ENCODE data around the gene CPTP.

CPTP gene

GRCh38 chr1:1319646-1319941 is 5.0 kb upstream of the CPTP start:
- no peak for DNase-seq (ENCODE audit: low spot score)

DNA sequence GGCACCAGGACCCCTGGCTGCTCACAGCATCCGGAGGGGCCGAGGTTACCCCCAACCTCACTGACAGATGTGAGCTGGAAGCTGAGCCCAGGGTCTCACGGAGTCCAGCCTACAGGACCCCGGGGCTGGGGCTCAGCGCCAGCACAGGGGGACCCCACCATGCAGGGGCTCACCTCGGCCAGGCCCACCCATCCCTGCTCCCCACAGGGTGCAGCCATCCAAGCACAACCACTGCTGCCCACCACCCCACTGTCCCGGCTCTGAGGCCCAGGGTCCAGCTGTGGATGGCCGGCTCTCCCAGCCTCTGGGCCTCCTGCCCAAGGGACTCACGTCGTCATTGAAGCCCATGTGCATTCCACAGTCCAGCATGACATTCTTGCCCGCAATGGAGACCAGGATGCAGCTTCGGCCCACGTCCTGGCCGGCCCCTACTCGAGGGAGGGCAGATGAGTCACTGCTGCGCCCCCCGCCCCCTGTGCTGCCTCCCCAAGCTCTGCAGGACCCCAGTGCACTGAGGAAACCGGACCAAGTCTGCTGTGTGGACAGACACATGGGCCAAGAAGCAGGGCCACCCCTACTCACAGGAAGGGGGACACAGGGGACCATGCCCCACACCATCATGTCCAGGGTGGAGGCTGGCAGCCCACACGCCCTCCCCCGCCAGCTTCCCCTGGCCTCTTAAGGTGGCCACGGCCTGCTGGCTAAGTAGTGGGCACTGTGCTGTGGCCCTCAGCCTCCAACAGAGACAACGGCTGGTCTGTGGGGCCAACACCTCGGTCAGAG is 3.7 kb upstream of the CPTP start:
- no peak for DNase-seq (ENCODE audit: low spot score)

- DNase-seq (ENCODE audit: low spot score), result no peak
Measured at GRCh38 chr1:1321477-1321876, 3.1 kb upstream of the CPTP start.

DNA sequence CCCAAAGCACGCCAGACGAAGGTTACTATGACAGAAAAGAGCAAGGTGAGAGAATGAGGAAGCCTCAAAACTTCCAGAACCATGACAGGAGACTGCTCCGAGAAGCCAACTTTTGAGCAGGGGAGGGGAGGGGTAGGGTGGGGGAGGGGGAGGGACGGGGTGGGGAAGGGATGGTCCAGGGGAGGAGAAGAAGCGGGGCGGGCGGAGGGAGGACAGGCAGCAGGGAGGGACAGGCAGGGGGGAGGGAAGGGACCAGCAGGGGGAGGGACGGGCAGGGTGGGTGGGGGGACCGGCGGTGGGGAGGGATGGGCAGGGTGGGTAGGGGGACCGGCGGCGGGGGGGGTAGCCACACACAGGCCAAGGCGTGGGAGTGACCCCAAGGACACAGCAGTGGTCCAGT is 2.2 kb upstream of the CPTP start:
- no peak for DNase-seq (ENCODE audit: low spot score)

- DNase-seq (ENCODE audit: low spot score), result no peak
Measured at GRCh38 chr1:1322952-1323351, 1.6 kb upstream of the CPTP start.

DNA sequence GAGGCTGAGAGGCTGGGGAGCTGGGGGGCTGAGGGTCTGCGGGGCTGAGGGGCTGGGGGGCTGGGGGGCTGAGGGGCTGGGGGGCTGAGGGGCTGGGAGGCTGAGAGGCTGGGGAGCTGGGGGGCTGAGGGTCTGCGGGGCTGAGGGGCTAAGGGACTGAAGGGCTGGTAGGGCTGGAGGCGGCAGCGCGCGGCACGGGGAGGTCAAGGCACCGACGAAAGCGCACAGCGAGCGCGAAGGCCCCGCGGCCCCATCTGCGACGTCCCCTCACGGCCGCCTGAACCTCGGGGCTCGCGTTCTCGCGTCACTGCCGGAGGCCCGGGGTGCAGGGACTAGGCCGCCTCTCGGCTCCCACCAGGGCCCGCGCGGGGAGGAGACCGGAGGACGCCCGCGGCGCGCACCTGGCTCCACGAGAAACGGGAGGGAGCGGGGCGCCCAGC is 498 bp upstream of the CPTP start:
- no peak for DNase-seq (ENCODE audit: low spot score)

- DNase-seq (ENCODE audit: low spot score), result no peak
Measured at GRCh38 chr1:1325288-1326074, 879 bp downstream of the CPTP start.

GRCh38 chr1:1326075-1326605 is 1.5 kb downstream of the CPTP start:
- no peak for DNase-seq (ENCODE audit: low spot score)

- DNase-seq (ENCODE audit: low spot score), result no peak
Measured at GRCh38 chr1:1327291-1327690, 2.7 kb downstream of the CPTP start.

GRCh38 chr1:1328254-1328653 is 3.7 kb downstream of the CPTP start:
- no peak for DNase-seq (ENCODE audit: low spot score)

GRCh38 chr1:1329304-1330210 is 5.0 kb downstream of the CPTP start:
- DNase-seq (ENCODE audit: low spot score), result no peak

DNA sequence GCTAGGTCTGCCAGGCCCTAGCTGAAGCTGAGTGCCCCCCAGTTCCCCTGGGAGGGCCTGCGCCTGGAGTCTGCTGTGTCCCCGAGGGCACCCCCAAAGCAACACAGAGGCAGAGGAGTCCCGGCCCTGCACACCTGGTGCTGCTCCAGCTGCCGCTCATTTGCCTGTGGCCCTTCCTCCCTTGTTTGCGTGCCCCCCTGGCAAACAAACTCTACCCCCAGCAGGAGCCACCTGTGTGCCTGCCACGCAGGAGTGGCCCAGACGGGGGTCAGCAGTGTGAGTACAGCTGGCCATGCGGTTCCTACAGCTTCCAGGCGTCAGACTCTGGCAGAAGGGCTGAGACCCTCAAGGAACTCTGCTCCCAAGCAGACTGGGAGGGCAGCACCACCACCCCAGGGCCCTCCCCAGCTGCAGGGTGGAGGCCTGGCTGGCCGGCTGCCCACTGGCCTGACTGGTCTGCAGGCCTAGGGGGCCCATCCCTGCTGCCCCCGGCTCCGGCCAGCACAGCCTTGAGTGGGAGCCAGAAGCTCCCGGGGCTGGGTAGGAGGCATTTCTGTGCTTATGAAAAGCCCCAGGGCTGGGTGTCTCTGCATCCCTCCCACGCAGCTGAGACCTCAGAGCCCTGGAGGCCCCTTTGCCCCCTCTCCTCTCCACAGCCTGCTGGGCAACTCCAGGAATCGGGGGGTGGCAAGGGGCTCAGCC is 5.9 kb downstream of the CPTP start:
- DNase-seq (ENCODE audit: low spot score), result no peak

GRCh38 chr1:1331068-1331965 is 6.7 kb downstream of the CPTP start, which contains the start of gene TAS1R3:
TSS of gene TAS1R3 (plus strand) at chr1:1331280. CDS start at chr1:1331346, 66 bp downstream.
- DNase-seq (ENCODE audit: low spot score), result no peak

DNA sequence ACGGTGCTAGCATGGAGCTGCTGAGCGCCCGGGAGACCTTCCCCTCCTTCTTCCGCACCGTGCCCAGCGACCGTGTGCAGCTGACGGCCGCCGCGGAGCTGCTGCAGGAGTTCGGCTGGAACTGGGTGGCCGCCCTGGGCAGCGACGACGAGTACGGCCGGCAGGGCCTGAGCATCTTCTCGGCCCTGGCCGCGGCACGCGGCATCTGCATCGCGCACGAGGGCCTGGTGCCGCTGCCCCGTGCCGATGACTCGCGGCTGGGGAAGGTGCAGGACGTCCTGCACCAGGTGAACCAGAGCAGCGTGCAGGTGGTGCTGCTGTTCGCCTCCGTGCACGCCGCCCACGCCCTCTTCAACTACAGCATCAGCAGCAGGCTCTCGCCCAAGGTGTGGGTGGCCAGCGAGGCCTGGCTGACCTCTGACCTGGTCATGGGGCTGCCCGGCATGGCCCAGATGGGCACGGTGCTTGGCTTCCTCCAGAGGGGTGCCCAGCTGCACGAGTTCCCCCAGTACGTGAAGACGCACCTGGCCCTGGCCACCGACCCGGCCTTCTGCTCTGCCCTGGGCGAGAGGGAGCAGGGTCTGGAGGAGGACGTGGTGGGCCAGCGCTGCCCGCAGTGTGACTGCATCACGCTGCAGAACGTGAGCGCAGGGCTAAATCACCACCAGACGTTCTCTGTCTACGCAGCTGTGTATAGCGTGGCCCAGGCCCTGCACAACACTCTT is 7.6 kb downstream of the CPTP start:
- no peak for DNase-seq (ENCODE audit: low spot score)

GRCh38 chr1:1332774-1333480 is 8.3 kb downstream of the CPTP start:
- DNase-seq (ENCODE audit: low spot score), result no peak

DNA sequence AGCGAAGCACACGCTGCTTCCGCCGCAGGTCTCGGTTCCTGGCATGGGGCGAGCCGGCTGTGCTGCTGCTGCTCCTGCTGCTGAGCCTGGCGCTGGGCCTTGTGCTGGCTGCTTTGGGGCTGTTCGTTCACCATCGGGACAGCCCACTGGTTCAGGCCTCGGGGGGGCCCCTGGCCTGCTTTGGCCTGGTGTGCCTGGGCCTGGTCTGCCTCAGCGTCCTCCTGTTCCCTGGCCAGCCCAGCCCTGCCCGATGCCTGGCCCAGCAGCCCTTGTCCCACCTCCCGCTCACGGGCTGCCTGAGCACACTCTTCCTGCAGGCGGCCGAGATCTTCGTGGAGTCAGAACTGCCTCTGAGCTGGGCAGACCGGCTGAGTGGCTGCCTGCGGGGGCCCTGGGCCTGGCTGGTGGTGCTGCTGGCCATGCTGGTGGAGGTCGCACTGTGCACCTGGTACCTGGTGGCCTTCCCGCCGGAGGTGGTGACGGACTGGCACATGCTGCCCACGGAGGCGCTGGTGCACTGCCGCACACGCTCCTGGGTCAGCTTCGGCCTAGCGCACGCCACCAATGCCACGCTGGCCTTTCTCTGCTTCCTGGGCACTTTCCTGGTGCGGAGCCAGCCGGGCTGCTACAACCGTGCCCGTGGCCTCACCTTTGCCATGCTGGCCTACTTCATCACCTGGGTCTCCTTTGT is 9.1 kb downstream of the CPTP start:
- DNase-seq (ENCODE audit: low spot score), result no peak

- DNase-seq (ENCODE audit: low spot score), result no peak
Measured at GRCh38 chr1:1334835-1335234, 10.2 kb downstream of the CPTP start.

GRCh38 chr1:1335283-1335682 is 10.7 kb downstream of the CPTP start:
- DNase-seq (ENCODE audit: low spot score), result no peak
